Breast epithelium (tissue), 3 donors: Measurements from ENCODE around the gene CLDN7.

ENCODE experiments used
- CTCF ChIP-seq, 3 donors: fragments of 450-650 bp; IDR thresholded peaks; one replicate each; pipeline ENCODE4 v1.5.1; 2016 to 2017; ENCODE audit warnings: antibody characterized with exemption in 3 of 3, mild to moderate bottlenecking in 3 of 3, moderate library complexity in 3 of 3
- POLR2A ChIP-seq: fragments of 450-650 bp; IDR thresholded peaks from one replicate; pipeline ENCODE4 v1.6.1; 2016; ENCODE audit warnings: antibody characterized with exemption, mild to moderate bottlenecking, moderate library complexity

- TF ChIP-seq CTCF (IDR thresholded peaks at IDR 0.05) (no peak), POLR2A (peak; percentile 64)
Measured at GRCh38 chr17:7306911-7307685, 44.8 kb upstream of the CLDN7 start, which contains the start of gene EIF5A.
